Measurements from ENCODE around the gene RASAL2.

The RASAL2 gene

DNA sequence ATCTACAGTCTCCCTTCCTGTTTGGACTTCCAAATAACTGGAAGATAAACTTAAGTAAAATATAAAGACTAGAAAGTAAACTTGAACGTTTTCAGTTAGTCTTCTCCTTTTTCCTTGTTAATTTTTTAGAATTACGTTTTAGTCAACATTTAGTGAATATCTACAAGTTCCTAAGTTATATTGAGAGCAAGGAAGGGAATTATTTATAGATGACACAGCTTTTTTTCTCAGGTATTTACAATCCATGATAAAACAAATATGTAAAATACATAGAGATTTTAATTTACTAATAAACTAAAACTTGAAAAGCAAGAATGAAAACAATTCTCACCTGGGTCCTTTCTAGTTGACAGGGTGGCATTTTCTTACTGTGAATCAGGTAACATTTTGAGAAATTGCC lies 313.3 kb downstream of the RASAL2 start:
- no peak for DNase-seq

DNA sequence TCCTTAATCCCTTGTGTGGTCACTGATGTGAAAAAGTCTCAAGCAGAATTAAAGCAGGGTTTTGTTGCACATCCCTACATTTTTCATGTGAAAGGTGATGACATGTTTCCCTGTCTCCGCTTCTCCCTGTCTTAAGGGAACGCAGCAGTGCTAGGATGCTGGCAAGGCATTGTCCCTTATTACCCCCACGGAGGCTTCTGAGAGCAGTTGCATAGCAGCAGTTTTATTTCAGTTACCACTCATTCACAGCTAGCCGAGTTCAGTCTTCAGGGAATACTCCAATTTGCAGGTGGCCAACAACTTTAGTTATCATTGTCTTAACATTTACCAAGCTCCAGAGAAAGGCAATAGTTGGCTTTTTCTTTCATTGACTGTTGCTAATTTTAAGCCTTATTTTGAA lies 313.8 kb downstream of the RASAL2 start:
- DNase-seq: no peak

DNA sequence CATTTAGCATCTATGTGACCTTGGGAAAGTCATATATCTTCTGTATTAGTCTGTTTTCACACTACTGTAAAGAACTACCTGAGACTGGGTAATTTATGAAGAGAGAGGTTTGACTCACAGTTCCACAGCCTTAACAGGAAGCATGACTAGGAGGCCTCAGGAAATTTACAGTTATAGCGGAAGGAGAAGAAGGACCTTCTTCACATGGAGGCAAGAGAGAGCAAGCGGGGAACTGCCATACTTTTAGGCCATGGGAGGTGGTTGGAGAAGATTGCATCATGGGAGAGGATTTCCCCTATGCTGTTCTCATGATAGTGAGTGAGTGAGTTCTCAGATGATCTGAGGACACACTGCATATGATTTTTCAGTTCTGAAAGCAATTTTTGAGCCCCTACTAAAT lies 315.0 kb downstream of the RASAL2 start:
- no peak for DNase-seq

DNA sequence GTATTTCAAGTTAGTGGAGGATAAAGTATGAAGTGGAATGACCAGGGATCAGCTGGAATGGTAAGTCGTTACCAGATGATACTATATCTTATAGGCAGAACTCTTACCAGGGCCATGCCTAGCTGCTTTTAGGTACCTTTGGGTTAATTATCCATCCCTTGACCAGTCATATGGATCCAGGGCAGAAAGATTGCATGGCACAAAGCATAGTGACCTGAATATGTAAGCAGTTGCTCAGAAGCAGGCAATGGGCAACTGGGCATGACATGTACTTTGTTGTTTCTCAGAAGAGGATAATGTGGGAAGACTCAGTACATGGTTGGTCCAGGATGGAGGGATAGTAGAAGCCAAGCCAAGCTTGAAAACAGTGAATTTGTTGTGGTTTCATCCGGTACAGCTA lies 315.6 kb downstream of the RASAL2 start:
- no peak for DNase-seq

DNA sequence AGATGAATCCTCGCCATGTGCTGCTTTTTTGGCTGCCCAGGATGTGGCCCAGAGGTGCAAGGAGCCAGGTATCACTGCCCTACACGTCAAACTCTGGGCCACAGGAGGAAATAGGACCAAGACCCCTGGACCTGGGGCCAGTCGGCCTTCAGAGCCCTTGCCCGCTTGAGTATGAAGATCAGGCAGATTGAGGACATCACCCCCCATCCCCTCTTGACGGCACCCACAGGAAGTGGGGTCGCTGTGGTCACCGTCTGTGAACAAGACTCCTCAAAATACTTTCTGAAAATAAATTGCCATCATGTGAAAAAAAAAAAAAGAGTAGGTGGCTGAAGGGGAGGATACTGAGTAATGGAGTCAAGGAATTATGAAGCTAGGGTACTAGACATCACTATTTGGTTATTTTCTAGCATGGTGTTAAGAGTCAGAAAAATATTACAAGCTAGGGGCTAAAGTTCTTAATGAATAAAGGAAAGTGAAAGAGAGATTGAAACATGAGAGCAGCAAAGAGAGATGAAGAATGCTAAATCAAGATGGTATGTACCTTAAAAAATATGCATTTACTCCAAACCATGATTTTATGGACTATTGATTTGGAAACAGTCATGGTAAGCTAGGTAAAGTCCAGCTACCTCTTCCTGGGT lies 318.0 kb downstream of the RASAL2 start:
- no peak for DNase-seq

DNA sequence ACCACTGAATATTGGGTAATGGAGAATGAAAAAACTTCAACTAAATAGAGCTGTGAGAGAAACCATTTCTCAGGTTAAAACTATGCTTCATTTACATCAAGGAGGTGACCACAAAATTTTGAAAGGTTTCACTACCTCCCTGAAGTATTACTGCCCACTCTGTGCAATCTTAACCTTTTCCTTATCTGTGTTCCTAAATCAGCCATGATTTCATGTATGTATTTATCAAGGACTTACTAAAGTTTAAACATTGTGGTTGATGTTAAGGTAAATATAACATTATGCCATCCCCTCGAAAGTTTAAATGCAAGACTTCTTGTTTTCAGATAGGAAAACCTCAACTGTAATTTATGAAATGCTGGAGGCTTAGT lies 318.5 kb downstream of the RASAL2 start:
- no peak for DNase-seq

DNA sequence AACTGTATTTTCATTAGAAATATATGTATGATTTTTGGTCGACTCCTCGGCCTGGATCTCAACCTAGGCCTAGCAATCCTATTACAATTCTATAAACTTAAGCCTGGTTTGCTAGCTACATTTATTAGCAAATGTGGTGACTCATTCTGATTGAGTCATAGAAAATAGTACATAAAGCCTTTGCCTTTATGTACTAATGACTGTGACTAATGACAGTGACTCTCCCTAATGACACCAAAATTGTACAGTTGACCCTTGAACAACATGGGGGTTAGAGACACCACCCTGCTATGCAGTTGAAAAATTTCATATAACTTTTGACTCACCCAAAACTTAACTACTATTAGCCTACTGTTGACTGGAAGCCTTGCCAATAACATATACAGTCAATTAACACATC lies 324.0 kb downstream of the RASAL2 start:
- no peak for DNase-seq

DNA sequence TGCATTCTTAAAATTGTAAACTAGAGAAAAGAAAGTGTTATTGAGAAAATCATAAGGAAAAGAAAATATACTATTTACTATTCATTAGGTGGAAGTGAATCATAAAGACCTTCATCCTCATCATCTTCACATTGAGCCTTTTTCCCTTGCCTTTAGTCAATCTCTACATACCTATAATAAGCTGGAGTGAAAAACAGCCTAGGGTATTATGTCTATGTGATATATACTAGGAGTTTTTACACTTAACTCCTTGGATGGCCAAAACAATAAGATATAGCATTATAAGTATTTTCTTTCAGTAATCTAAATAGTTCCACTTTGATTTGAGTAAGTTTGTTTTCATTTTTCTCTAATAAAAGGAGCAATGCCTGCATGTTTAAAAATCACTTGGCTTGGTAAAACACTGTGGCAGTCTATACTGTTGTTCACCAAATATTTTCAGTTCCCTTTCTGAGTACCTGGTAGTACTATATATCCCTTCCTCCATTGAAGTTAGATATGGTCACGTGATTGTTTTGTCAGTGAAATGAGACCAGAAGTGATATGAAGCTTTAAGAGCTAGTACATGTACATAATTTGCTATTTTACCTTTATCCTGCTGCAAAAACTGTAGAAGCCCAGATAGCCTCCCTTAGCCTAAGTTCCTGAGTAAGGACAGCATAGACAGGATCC lies 324.5 kb downstream of the RASAL2 start:
- no peak for DNase-seq

DNA sequence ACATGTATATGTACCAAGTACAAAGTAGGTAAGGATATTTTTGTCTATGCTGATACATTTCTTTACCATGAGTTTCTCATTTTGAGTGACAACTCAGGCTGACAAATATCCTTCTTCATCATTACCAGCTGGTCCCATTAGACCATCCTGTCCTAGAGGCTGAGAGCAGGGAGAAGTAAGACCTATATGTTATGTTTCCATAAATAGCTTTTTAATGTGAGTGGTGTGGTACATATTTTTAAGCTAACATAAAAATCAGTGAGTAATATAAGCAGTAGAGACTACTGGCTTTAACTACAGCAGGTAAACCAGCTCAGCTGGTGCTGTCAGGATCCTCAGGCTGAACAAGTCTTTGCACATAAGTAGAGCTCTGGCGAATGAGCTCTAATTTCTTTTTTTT lies 340.5 kb downstream of the RASAL2 start:
- DNase-seq: no peak

DNA sequence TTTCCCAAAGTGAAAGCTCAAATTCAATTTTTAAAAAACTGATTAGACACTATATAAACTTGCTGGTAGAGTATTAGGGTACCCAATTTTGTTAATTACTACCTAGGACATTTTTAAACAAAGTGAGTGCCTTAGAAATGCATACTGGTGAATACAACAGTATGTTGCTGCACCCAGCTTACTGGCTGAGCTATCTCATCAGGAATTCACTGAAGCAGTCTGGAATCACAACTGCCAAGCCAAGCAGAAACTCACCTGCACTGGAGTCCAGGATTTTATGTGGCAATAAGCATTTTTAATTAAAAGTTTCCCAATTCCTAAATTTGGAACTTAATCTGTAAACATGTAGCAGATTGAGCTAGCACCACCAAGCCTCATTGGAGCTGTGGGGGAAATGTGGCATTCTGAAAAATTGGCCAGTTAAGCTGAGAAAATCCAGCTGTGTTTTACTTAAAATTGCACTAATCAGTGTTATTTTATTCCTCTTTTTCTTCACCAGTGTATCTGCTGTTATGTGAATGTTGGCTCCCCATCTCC lies 341.1 kb downstream of the RASAL2 start:
- no peak for DNase-seq

DNA sequence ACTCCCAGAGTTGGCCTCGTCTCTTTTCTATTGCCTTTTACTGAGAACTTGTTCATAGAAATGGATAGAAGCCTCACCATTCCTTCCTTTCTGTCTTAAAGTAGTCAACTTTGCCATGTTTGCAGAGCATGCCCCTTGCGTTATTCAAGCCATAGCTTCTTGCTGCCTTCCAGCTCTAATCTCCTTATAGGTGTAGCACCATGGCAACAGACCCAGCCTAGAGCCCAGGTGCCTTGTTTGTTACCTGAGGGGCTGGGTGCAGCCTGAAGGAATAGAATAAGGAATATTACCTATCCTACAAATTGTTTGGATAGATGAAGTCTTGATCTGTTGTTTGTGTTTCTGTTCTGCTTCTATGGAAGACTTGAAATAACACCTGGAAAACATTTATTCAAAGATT lies 343.0 kb downstream of the RASAL2 start:
- DNase-seq: no peak

DNA sequence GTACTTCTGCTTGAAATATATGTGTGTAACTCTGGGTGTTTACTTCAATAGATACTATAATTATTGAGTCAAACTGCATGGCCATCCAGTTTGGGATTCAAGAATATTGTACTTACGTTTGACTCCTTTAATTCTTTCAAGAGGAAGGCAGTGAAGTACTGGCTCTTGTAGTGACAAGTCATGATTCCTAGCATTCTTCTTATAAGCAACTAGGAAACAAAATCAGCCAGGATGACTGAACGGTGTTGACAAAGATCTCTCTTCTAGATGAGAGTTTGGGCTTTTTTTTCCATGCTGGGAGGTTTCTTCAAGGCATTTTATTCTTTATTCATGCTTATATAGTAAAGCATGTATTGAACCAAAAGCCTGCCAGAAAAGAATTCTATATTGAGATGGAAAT lies 344.5 kb downstream of the RASAL2 start:
- no peak for DNase-seq

DNA sequence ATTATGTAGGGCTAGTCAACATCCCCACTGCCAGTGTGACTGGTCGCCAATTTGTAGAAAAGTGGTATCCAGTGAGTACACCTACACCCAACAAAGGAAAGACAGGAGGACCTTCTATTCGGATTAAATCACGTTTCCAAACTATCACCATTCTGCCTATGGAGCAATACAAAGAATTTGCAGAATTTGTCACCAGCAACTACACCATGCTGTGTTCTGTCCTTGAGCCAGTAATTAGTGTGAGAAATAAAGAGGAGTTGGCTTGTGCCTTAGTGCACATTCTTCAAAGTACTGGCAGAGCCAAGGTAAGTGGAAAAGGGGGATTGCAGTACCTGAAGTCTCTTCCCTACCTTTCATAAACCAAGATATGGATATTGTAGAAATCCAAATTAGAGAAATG lies 349.0 kb downstream of the RASAL2 start:
- DNase-seq: no peak

DNA sequence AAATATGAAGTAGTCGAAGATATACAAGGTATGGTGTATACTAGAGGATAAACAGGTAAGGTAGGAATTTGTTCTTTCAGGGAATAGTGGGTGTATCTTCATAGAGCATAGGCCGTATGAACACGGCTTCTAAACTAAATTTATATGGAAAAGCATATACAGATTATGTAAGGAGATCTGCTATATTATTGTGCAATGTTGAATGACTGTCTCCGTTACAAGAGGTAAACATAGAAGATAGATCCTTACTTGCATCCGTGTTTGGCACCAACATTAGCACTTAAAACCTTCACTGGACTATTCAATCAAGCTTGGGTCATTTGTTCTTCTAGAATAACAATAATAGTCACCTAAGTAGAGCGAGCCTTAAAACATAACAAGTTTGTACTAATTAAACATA lies 357.0 kb downstream of the RASAL2 start:
- no peak for DNase-seq

DNA sequence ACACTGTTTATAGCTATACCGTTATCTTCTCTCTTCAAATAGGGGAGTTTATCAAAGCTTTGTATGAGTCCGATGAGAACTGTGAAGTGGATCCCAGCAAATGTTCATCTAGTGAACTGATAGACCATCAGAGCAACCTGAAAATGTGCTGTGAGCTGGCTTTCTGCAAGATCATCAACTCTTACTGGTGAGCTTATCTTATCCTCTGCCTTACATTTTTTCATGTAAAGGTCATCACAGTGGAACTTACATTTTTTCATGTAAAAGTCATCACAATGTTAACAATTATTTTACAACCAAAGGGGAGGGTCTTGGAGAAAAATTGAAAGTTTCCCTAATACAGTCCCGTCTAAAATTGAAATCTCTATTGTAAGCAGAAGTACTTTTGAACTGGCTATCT lies 357.6 kb downstream of the RASAL2 start:
- no peak for DNase-seq

DNA sequence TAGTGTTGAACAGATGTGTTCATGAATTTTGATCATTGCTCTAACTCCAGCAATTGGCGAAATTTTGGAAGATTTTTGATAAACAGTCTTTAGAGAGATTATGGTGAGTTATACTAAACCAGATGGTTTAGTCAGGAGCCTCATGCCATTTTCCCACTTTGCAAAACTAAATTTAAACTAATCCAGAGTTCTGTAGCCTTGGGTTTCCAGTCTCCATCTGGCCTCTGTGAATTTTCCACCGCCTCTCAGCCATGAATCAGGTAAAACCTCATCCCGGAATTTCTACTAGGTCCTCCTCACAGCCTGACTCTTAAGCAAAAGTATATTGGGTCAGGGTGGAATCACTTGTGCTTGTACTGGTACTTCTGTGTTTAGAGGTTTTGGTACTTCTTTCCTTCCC lies 358.1 kb downstream of the RASAL2 start:
- no peak for DNase-seq

DNA sequence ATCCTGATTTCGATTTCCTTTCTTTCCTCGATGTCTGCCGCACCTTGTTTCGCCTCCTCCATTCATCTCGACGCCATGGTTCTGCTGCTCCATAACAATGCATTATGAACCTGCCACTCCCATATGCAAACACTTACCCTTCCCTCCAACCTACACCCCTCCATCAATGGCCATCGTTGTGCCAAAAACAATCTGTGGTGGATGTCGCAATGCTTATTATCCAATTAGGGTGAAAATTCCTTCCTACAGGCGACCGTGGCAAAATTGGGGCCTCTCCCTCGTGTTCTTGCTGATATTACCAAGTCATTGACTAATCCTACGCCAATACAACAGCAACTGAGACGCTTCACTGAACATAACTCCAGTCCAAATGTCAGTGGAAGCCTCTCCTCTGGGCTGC lies 362.6 kb downstream of the RASAL2 start:
- no peak for DNase-seq

DNA sequence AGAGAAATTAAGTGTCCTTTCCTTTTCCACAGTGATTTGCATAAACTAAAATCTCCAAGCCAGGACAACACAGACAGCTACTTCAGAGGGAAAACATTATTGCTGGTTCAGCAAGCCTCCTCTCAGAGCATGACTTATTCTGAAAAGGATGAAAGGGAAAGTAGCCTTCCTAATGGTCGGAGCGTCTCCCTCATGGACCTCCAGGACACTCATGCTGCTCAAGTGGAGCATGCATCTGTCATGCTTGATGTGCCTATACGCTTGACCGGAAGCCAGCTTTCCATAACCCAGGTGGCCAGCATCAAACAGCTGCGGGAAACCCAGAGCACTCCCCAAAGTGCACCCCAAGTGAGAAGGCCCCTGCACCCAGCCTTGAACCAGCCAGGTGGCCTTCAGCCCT lies 363.7 kb downstream of the RASAL2 start:
- DNase-seq: no peak

DNA sequence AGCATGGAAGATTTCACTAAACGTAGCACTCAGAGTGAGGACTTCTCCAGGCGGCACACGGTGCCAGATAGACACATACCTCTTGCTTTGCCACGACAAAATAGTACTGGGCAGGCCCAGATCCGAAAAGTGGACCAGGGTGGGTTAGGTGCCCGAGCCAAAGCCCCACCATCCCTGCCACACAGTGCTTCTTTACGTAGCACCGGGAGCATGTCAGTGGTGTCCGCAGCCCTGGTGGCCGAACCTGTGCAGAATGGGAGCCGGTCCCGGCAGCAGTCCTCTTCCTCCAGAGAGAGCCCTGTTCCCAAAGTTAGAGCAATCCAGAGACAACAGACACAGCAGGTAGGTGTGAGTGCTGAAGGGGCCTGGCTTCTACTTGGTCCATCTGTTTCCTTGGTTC lies 364.3 kb downstream of the RASAL2 start:
- DNase-seq: no peak

DNA sequence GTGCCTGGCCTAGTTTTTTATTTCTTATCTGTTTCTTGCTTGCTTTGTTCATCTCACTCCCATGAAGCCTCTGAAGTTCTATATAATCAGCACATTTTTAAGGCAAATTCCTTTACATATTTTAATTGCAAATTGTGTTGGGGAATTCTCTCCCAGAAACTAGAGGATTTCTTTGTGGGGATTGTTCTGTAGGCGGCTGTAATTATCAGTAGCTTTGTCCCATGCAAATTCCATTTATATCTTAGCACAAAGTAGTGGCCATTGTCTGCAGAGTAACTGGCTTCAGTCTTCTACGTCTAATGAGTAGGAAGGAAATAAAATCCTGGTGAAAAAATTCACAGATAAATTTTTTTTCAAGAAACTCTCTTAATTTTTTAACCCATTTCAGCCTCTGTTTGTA lies 367.2 kb downstream of the RASAL2 start:
- no peak for DNase-seq

DNA sequence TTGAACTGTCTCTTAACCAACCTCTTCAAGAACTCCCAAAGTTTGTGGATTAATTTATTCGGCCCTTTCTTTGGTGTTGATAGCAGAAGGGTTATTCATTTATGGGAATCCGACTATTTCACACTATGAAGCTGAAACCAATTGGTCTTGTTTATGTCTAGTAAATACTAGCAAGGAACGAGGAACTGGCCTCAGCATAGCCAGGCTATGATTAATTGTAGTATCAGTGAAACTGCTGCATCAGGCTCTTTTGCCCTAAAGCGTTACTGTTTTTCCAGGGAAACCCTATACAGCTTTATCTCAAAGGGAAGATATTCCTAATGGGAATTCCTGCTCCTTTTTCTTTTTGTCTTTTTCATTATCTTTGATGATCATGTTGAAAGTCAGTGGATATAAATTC lies 367.8 kb downstream of the RASAL2 start:
- no peak for DNase-seq

DNA sequence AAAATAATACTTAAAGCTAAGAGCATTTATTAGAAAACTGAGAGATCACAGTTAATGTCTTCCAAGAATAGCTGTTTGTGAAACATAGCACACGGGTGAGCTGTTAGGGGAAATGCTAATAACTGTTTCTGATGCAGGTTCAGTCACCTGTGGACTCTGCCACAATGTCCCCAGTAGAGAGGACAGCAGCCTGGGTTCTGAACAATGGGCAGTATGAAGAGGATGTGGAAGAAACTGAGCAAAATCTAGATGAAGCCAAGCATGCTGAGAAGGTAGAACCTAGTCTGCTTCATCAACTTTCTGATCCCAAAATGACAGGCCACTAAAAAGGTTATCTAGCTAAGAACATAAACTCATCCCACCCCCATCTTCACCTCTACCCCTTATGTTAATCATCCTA lies 370.2 kb downstream of the RASAL2 start:
- no peak for DNase-seq

DNA sequence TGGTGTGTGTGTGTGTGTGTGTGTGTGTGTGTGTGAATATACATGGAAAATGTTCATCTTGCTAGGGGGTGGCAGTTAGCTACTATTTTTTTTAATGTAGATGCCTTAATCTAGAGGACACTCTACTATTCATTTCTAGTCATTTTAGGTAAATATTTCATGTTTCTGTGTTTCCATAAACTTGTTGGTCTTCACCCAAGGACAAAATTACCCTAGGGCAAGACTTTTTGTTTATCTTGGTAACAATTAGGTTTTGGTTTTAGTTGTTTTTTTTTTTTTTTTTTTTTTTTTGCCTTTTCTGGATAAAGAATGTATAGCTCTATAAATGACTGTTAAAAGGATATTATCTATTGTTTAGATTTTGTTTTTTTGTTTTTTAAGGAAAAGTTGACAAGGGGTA lies 370.7 kb downstream of the RASAL2 start:
- no peak for DNase-seq

DNA sequence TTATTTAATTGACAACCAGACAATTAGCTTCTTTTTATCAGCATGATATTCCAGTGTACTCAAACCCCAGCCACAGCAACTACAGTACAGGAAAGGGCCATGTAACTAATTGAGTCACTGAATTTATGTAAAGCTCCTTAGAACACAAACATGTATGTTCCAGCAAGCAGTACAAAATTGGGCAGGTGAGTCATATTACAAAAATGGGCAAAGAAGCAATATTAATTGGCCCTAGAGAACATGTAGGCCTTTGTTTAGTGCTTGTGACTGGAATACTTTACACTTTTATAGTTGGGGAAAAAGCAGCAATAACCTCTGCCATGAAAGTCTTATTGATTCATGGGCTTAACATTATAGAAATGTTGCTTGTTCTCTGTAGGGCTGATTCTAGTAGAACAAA lies 371.1 kb downstream of the RASAL2 start:
- DNase-seq: no peak

DNA sequence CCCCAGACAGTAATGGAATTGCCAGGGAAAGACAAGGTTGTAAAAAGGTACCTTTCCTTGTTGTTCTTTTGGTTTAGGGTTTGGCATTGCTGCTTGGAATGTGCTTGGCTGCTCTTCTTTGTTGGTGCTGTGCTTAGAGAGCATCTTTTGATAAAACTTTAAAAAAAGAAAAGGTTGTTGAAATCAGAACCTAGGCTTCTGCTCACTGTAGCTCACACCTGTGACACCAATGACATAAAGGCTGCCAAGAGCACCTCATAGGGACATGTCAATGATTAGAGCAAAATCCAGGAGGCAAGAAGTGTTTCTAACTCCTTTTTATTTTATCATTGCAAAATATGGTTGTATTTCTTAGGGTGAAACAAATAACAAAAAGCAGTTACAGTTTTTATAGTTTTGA lies 373.9 kb downstream of the RASAL2 start:
- no peak for DNase-seq

Measured in NCI-H774 (cell line).